Esophagus muscularis mucosa (tissue), 3 donors: Measurements from ENCODE around the gene CDC16.

Experiments used
- CTCF ChIP-seq, 3 experiments: fragments of 200-600 bp in 2 of 3; fragments of 450-650 bp in 1 of 3; sonication (generic) in 2 of 3; IDR thresholded peaks; one replicate each; pipeline ENCODE4 v1.5.1; 2017 to 2019; ENCODE audit warnings: antibody characterized with exemption in 3 of 3, mild to moderate bottlenecking in 2 of 3, moderate library complexity in 1 of 3
- POLR2A ChIP-seq: fragments of 450-650 bp; IDR thresholded peaks from one replicate; pipeline ENCODE4 v1.6.1; 2017; ENCODE audit warnings: antibody characterized with exemption, moderate library complexity, mild to moderate bottlenecking, low read depth

- TF ChIP-seq CTCF (IDR thresholded peaks at IDR 0.05) (peak in 2 of 3 experiments; percentile 96 to 98), POLR2A (no peak)
These were observed 7.9 kb upstream of the CDC16 start for GRCh38 chr13:114226699-114227323.
